SIG-M5 treated with dmso at 0.1 percent for 504 hours (cell line): Measurements from ENCODE around the gene MAPKBP1.
"Not testable (repeated sequence)": the region's sequence is repeated elsewhere in the genome, so short reads cannot be mapped to it uniquely, and the experiment has no call there.

Experiments
- DNase-seq: peaks from one replicate; lab custom pipeline; 2025; ENCODE audit not compliant: unreplicated experiment; lab: John Stamatoyannopoulos, UW

Gene MAPKBP1

DNA sequence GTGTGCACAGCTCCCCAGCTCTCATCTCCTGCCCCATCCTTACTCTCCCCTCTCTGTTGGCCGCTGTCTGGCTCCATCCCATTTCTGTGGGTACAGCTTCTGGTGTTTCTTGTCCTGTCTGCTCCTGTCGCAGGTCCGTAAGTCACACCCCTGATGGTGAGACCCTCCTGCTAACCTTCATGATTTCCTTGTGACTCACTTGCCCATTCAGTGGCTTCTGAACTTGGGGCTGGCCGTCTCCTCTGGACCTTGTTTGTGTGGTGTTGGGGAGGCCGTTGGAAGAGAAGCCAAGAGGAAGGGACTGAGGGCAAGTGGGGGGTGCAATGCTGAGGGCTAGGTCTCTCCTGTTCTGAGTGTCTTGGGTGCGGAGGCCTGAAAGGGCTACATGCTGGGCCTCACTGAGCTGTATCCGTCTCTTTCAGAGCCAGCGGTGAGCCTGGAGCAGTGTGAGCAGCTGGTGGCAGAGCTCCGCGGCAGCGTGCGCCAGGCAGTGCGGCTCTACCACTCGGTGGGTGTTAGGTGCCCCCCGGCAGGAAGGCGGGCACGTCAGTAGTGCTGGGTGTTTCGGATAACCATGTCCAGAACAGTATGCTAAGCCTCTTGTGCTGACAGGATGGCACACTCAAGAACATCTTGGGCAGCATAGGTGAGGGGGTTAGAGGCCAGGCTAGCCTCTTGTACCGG is 49.9 kb downstream of the MAPKBP1 start:
- no peak for DNase-seq

DNA sequence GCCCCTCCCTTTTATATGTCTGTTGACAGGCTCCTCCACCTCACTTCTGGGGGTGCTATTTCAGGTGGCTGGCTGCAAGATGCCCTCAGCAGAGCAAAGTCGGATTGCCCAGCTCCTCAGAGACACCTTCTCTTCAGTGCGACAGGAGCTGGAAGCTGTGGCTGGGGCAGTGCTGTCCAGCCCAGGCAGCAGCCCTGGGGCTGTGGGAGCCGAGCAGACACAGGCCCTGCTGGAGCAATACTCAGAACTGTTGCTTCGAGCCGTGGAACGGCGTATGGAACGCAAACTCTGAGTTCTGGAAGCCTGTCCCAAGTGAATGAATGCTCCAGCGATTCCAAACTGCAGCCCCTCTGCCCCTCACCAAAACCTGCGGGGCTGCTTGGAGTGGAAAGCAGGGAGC is 50.9 kb downstream of the MAPKBP1 start:
- DNase-seq = no peak

DNA sequence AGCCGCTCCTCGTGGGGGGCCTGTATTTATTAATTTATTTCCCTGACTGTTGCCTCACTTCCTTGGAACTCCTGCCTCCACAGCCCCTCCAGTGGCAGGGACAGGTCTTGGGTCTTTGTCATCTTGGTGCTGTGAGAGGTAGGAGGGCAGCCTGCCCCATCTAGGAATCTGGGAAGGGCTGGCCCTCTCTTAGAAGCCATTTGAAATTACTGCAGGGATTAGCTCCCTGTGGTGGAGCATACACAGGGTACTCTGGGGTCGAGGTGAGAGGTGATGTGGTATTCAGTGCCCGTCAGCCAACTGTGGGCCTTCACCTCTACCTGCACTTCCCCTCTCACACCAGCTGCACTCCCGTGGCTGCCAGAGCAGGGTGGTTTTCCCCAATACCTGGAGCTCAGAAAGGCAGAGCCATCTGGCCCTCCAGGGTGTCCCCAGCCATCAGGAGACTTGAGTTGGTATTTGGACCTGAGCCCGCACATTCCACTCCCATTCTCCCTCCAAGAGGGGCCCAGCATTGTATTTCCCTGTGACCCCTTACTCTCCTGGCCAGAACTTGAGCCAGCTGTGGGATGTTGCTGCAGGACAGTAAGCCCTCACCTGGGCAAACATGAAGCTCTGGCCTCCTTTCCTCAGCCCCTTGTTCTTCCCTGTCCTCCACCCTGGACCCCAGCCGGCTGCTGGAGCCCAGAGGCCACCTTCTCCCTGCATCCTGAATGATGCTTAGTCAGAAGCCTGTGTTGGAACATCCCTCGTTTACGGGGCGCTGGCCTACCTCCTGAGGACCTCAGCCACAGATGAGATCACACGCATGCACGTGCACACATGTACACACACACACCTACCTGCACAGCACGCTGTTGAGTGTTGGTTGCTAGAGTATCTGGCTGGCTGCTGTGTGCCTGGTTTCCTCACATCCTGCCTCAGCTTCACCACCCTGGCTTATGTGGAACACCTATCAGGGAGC is 51.6 kb downstream of the MAPKBP1 start:
- no peak for DNase-seq

DNA sequence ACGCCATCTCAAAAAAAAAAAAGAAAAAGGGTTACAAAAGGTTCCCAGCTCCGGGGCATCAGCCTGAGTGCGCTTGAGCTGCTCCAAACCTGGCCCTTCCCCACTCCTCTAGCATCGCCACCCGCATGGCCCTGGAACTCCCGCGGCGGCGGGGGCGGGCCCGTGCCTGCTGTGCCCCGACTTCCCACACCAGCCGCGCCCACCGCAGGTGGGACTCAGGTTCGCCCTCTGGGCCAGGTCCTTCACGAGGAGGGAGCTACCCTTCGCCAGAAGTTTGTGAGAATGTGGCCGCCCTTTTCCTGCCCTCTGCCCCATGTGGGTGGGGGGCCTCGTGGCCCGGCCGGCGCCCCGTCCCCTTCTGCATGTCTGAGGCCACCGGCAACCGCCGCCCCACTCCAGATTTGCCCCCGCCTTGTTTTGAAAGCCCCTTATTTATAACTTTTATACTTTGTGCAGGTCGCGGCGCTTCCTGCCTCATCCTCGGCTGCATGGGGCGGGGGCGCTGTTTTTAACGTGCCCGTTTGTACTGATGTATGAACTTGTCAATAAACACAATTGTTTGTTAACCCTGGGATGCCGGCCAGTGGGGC is 53.1 kb downstream of the MAPKBP1 start:
- no peak for DNase-seq

DNA sequence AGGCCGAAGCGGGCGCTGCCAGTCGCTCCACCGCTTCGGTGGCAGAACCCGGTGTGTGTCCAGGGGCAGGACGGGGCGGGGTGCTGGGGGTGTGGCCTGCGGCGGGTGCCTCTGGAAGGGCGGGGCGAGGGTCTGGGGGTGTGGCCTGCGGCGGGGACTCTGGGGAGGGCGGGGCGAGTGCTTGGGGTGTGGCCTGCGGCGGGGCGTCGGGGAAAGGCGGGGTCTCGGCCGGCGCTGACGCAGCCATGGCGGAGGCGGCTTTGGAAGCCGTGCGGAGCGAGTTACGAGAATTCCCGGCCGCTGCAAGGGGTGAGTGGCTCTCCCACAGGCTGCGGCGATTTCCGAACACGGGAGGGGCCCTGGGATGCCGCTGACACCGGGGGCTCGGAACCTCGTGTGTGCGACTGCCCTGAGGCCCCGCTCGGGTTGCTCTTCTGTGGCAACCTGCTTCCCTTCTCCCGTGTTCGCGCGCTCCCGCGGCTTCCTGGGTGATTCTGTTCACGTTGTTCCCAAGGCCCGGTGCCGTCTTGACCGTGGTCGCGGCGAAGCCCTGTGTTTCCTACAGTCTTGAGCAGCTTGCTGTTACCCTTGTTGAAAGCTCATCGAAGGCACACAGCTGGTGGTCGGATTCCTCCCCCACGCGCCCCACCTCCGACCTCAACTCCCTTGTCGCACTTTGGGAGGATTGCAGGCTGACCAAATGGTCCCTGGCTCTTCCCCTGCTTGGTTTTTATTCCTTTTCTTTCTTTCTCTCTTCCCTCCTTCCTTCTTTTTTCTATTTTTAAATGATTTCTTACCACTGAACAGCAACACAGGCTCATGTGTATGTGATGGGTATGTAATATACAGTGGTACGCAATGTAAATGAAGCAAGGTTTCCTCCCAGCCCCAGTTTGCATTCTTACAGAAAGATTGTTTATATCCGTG is 53.9 kb downstream of the MAPKBP1 start, which contains the start of gene JMJD7:
Gene JMJD7, plus strand, starts transcription at position 213 of the 927 bp plus-strand sequence. Its CDS starts 33 bp downstream, at position 246.
- peak; percentile 63 for DNase-seq

DNA sequence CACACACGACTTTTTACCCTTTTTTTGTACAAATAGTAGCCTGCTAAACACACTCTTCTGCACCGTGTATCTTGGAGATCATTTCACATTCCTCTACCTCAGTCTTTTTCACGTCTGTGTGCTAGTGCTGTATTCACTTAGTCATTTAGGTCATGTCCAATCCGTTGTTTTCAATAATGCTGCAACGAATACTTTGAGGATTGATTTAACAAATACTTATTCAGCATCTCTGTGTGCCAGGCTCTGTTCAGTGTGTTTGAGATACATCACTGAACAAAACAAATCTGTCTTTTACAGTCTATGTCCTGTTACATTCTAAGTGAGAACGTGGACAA is 54.5 kb downstream of the MAPKBP1 start:
- DNase-seq = no peak

DNA sequence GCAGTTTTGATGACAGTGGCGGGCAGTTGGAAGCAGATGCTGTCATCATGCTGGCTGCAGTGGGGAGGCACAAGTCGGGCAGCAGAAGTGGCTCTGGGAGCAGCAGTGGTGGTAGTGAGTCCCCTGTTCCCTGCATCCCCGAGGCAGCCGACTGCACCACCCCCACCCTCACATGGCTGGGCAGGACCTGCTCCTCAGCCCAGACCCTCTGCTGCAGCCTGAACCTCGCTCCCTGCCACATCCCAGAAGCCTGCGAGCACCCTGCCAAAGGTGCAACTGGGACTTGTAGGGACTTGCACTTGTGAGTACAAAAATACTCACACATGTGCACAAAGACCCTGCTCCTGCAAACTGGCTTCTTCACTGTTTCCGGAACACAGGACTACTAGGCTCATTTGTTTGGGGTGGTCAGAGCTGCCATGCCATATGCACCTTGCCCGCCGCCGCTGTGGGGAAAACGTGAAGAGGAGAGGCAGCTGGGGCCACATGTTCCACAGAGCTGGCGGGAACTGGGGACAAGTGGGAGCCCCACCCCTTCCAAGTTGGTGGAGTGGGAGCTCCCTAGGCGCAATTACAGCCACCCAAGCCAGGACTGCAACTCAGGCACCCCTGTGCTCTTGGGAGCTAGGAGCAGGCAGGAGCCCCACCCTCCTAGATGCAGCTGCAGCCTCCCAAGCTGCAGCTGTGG is 55.8 kb downstream of the MAPKBP1 start:
- no peak for DNase-seq

DNA sequence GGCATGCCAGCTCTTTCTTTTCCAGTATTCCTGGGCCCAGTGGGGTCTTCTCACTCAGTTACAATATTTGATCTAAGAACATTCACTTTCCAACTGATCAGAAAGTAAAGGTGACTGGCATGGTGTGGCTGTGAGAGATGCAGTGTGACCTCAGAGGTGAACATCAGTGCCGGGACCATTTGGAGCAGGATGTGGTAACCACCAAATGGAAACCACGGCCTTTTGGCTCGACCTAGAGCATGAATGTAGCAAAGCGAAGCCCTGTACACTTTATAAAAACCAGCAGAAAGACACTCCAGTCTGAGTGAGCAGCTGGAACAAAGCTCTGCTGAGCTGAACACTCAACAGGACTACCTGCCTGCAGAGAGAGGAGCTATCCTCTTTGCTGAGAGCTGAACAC is 57.0 kb downstream of the MAPKBP1 start:
- DNase-seq = not testable (repeated sequence)

DNA sequence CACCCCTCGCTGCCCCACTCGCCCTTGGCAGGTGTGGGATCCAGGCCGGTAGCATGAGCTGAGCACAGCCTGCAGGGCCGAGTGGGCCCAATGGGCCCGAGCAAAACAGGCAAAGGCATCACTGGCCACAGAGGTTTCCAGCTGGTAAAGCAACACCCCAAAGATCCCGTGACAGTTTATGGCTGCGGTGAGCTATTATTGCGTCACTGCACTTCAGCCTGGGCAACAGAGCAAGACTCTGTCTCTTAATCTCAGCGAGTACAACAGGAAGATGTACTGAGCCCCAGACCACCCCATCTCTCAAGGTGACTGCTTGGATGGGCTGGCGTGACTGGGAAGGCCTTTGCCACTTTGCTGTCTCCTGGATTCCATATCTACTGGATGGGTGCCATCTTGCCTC is 57.9 kb downstream of the MAPKBP1 start:
- no peak for DNase-seq

DNA sequence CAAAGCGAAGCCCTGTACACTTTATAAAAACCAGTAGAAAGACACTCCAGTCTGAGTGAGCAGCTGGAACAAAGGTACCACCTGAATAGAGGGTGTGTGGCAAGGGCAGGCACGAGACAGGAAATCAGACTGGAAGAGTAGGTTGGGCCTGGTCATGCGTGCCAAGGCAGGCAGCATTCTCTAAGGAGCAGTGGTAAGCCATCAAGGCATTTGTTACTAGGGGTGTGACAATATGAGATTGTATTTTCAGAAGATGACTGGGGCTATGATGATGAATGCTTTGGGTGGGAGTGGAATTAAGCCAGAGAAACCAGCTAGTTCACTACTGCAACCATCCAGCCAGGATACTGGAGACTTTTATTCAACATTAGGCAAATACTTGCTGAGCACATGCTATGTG is 58.6 kb downstream of the MAPKBP1 start:
- DNase-seq = no peak

DNA sequence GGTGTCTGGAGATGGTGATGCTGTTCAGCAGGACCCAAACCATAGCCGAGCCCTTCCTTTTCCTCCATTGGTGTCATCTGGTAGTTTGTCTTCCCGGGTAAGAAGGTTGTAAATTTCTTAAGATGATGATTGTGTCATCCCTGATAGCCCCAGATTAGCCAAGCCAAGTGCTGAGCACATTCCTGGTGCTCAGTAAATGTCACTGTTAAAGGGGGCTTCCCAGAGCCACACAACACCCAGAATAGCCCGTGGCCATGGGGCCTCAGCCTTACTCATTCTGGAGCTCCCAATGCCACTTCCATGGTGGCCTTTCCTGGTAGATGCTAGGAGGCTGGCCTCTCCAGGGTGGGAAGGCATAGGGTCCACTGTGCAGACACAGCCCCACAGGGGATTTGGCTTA is 59.8 kb downstream of the MAPKBP1 start:
- no peak for DNase-seq

DNA sequence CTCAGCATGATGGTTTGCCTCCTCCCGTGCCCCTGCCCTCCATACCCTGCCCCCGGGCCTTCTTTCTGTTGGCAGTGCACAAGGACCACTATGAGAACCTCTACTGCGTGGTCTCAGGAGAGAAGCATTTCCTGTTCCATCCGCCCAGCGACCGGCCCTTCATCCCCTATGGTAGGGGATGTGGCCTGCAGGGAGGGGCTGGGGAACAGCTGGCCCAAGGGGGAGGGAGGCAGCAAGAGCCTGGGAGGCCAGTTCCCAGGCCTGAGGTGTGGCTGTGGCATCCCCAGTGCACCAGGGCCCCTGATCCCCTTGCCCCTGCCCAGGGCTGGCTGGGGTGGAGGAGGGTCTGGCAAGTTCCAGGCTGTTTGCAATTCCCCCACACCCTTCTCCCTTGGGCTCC is 61.8 kb downstream of the MAPKBP1 start:
- no peak for DNase-seq

DNA sequence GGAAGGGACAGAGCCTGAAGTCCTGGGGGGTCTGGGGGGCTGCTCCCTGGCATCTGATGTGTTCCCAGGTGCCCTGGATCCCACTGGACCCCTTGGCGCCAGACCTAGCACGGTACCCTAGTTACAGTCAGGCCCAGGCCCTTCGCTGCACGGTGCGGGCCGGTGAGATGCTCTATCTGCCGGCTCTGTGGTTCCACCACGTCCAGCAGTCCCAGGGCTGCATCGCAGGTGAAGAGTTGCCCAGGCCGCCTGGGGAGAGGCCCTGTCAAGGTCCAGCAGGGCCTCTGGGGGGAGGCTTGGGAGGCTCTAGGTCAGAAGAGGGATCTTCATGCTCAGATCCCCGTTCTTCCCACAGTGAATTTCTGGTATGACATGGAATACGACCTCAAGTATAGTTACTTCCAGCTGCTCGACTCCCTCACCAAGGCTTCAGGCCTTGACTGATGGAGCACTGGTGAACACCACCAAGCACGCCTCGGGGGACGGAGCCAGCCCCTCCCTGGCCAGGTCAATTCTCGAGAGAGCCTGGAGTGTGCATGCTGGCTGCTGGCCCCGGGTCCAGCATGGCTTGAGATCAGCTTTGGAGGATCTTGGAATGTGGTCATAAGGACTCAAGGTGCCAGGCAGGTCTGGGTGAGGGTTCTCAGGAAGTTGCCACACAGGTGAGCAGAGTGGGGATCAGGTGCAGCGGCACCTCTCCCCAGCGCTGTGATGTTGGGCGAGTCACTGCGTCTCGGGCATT is 62.6 kb downstream of the MAPKBP1 start:
- DNase-seq = no peak

DNA sequence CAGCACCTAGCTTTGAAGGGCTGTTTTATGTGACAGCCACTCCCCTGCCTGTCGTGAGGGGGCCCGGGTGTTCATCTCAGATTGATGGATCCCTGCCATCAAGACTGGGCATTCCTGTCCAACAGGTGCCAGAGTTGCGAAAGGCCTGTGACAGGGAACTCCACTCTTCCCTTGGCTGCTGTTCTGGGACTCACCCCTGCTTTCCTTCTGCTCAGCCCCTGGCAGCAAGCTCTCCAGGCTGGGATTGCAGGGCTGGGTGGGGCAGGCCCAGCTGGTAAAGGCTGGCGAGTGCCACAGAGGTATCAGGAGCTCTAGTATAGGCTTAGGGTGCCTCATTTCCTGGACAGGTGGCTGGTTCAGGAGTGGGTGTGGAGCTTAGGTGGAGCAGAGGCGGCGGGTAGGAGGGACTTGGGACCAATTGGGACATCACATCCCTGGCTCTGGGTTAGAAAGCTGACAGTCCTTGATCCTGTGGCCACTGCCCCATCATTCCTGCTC is 64.2 kb downstream of the MAPKBP1 start, which contains the start of gene PLA2G4B:
Gene PLA2G4B, plus strand, starts transcription at position 448 of the 498 bp plus-strand sequence. CDS start 67 bp downstream, outside the sequence.
- peak; percentile 20 for DNase-seq

DNA sequence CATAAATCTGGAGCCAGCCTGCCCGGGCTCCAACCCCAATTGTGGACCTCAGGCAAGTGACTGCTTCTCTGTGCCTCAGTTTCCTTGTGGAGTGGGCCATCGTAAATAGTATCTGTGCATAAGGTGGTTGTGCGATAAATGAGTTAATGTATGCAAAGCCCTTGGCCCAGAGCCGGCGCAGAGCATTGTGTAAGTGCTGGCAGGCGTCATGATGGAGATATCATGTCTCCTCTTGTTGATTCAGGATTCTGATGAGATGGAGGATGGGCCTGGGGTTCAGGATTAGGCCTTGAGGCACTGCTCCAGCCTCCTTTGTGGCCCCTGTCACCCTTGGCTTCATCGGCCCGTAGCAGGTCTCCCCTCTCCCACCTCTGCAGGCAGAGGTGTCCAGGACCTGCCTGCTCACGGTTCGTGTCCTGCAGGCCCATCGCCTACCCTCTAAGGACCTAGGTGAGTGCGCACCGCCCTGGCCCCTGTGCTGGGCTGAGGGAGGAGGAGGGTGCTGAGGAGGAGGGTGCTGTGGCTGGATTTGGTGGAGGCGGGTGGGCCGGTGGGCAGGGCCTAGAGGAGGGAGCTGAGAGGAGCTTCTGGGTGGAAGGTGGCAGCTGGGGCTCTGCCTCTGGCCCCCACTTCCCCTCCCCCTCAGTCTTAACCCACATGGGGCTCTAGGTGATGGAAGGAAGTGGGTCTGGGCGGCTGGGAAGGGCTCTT is 65.7 kb downstream of the MAPKBP1 start:
- DNase-seq = no peak

DNA sequence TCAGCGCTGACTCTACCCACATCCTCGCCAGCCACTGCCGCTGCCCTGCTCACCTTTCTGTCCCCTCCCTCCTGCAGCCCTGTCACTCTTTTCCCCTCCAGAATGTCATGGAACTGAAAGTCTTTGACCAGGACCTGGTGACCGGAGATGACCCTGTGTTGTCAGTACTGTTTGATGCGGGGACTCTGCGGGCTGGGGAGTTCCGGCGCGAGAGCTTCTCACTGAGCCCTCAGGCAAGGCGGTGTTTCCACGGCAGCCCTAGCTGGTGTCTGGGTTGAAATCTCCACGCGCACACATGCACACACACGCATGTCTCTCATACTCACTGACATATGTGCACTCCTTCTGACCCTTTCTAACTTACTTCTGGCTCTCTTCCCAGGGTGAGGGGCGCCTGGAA is 66.4 kb downstream of the MAPKBP1 start:
- no peak for DNase-seq

DNA sequence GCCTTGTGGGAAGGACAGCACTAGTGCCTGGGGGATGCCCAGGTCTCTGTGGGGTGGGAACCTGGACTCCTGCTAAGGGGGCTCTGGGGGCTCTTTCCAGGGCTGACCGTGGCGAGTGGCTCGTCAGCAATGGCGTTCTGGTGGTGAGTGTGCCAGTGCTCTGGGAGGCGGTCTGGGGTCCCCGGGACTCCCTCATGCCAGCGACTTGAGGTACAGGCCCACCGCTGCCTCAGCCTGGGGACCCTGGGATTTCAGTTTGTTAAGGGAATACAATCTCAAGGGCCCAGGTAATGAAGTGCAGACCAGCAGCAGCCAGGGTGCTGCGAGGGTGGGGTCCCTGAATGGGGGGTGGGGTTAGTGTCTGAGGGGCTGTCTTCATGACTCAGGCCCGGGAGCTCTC is 66.8 kb downstream of the MAPKBP1 start:
- DNase-seq = no peak

DNA sequence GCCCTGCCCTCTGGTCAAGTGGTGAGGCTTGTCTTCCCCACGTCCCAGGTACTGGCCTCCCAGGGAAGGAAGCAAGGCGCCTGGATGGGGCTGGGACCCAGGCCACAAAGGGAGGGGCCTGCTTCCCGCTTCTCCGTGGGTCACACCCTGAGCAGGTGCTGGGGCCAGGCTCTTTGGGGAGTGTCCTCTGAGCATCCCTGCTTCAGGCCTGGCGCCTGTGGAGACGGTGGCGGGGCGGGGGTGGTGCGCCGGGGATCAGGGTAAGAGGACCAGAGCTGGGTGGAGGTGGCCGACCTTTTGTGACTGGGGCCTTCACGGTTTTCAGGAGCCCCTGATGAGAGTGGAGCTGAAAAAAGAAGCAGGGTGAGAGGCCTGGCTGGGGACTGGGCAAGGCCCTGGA is 67.9 kb downstream of the MAPKBP1 start:
- DNase-seq = no peak

DNA sequence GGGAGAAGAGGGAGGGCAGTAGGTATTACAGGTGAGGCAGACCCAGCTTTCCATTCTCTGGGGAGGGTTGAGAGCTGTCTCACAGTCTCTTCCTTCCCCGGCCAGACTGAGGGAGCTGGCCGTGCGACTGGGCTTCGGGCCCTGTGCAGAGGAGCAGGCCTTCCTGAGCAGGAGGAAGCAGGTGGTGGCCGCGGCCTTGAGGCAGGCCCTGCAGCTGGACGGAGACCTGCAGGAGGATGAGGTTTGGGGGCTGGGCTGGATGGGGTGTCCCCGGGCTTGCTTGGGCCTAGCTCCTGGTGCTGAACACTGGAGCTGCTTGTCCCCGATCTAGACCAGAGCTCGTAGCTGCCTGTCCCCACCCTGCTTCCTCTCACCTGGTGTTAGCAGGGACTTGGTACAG is 69.3 kb downstream of the MAPKBP1 start:
- no peak for DNase-seq
